Inflammatory macrophage treated with lipopolysaccharide for 1 hour (primary cell): Measurements from ENCODE around the gene TOMM40.
"Not testable (repeated sequence)": the region's sequence is repeated elsewhere in the genome, so short reads cannot be mapped to it uniquely, and the experiment has no call there.

Experiments used
- DNase-seq, 2 donors: peaks; one replicate each; pipeline ENCODE4 v3.0.0-alpha.2; 2020 to 2022

The TOMM40 gene

GRCh38 chr19:44891016-44891882, at the start of gene TOMM40:
TSS of gene TOMM40 (plus strand) at chr19:44891254. CDS start at chr19:44891416, 162 bp downstream.
- DNase-seq: peak in 1 of 2 donors; percentile 100

GRCh38 chr19:44845286-44845611, 45.8 kb upstream of the TOMM40 start:
- no peak for DNase-seq

- peak; percentile 95 to 100 for DNase-seq
These were observed 45.2 kb upstream of the TOMM40 start, which contains the start of gene NECTIN2 for GRCh38 chr19:44845612-44846454. TSS of gene NECTIN2 (plus strand) at chr19:44846297. CDS start at chr19:44846526, 229 bp downstream.

GRCh38 chr19:44846455-44847143, 44.5 kb upstream of the TOMM40 start:
- DNase-seq: no peak

GRCh38 chr19:44847144-44848035, 43.7 kb upstream of the TOMM40 start:
- peak; percentile 72 to 74 for DNase-seq

GRCh38 chr19:44848036-44848811, 42.8 kb upstream of the TOMM40 start:
- peak; percentile 82 to 94 for DNase-seq

GRCh38 chr19:44848812-44849447, 42.1 kb upstream of the TOMM40 start:
- DNase-seq: no peak

- no peak for DNase-seq
These were observed 40.4 kb upstream of the TOMM40 start for GRCh38 chr19:44850641-44851109.

GRCh38 chr19:44851427-44851826, 39.6 kb upstream of the TOMM40 start:
- DNase-seq: no peak

GRCh38 chr19:44855606-44856005, 35.4 kb upstream of the TOMM40 start:
- no peak for DNase-seq

GRCh38 chr19:44856421-44857083, 34.5 kb upstream of the TOMM40 start:
- peak; percentile 75 to 79 for DNase-seq

GRCh38 chr19:44857837-44858236, 33.2 kb upstream of the TOMM40 start:
- peak in 1 of 2 donors; percentile 26 for DNase-seq

- DNase-seq: not testable (repeated sequence)
These were observed 29.5 kb upstream of the TOMM40 start for GRCh38 chr19:44861576-44861975.

- no peak for DNase-seq
These were observed 27.1 kb upstream of the TOMM40 start for GRCh38 chr19:44863990-44864389.

- DNase-seq: no peak
These were observed 25.8 kb upstream of the TOMM40 start for GRCh38 chr19:44865196-44865767.

GRCh38 chr19:44866664-44867063, 24.4 kb upstream of the TOMM40 start:
- DNase-seq: no peak

- no peak for DNase-seq
These were observed 23.5 kb upstream of the TOMM40 start for GRCh38 chr19:44867578-44867977.

GRCh38 chr19:44869733-44870470, 21.2 kb upstream of the TOMM40 start:
- DNase-seq: peak; percentile 81 to 82

GRCh38 chr19:44871809-44872208, 19.2 kb upstream of the TOMM40 start:
- DNase-seq: no peak
